ENCODE measurements around the gene RAE1. TPM values are rescaled to one million over a fixed set of nuclear protein-coding genes. Genes with fewer than 3 reads are reported as not detected.
A peak's percentile ranks its signal among the peaks of the same experiment; 100 is the strongest.

RAE1 gene
- total RNA-seq, 1 donor from 2014 or later: 46.5 TPM

- H3K4me3 Mint-ChIP-seq: no peak overlapping the region
- H3K27ac Mint-ChIP-seq: no peak overlapping the region
- DNase-seq (ENCODE audit: extremely low spot score, unreplicated experiment): no peak
- peaks cover 12% of the 10 kb centered on the region for H3K36me3 Mint-ChIP-seq
- H3K27me3 Mint-ChIP-seq: no peaks in the 10 kb centered on the region
- no peaks in the 10 kb centered on the region for H3K9me3 Mint-ChIP-seq
- no peak for TF ChIP-seq CTCF (conservative IDR thresholded peaks at IDR 0.05)
- H3K4me1 Mint-ChIP-seq (ENCODE audit: unreplicated experiment): peaks cover 32% of the 10 kb centered on the region
Observed at GRCh38 chr20:57398231-57398821, 47.3 kb downstream of the RAE1 start.

- H3K4me3 Mint-ChIP-seq: no peak overlapping the region
- no peak for DNase-seq (ENCODE audit: extremely low spot score, unreplicated experiment)
- no peaks in the 10 kb centered on the region for H3K27me3 Mint-ChIP-seq
- H3K4me1 Mint-ChIP-seq (ENCODE audit: unreplicated experiment): peaks cover 25% of the 10 kb centered on the region
- peak overlapping the region; percentile 65 for H3K27ac Mint-ChIP-seq
- TF ChIP-seq CTCF (conservative IDR thresholded peaks at IDR 0.05): no peak
- H3K36me3 Mint-ChIP-seq: peaks cover 12% of the 10 kb centered on the region
- no peaks in the 10 kb centered on the region for H3K9me3 Mint-ChIP-seq
Observed at GRCh38 chr20:57398901-57399535, 48.0 kb downstream of the RAE1 start.

- H3K4me1 Mint-ChIP-seq (ENCODE audit: unreplicated experiment): peaks cover 23% of the 10 kb centered on the region
- no peaks in the 10 kb centered on the region for H3K9me3 Mint-ChIP-seq
- no peak overlapping the region for H3K27ac Mint-ChIP-seq
- peaks cover 12% of the 10 kb centered on the region for H3K36me3 Mint-ChIP-seq
- no peaks in the 10 kb centered on the region for H3K27me3 Mint-ChIP-seq
- H3K4me3 Mint-ChIP-seq: no peak overlapping the region
- no peak for TF ChIP-seq CTCF (conservative IDR thresholded peaks at IDR 0.05)
- no peak for DNase-seq (ENCODE audit: extremely low spot score, unreplicated experiment)
Observed at GRCh38 chr20:57399587-57400155, 48.6 kb downstream of the RAE1 start.

GRCh38 chr20:57400231-57400701, 49.2 kb downstream of the RAE1 start:
- DNase-seq (ENCODE audit: extremely low spot score, unreplicated experiment): no peak
- Mint-ChIP-seq H3K27me3 (no peaks in the 10 kb centered on the region), H3K27ac (no peak overlapping the region), H3K4me1 (ENCODE audit: unreplicated experiment) (peaks cover 23% of the 10 kb centered on the region), H3K36me3 (peaks cover 12% of the 10 kb centered on the region), H3K9me3 (no peaks in the 10 kb centered on the region), H3K4me3 (no peak overlapping the region)
- TF ChIP-seq CTCF (conservative IDR thresholded peaks at IDR 0.05): no peak

GRCh38 chr20:57400821-57401564, 49.9 kb downstream of the RAE1 start:
- no peak overlapping the region for H3K27ac Mint-ChIP-seq
- no peak for TF ChIP-seq CTCF (conservative IDR thresholded peaks at IDR 0.05)
- H3K4me1 Mint-ChIP-seq (ENCODE audit: unreplicated experiment): peaks cover 19% of the 10 kb centered on the region
- no peak overlapping the region for H3K4me3 Mint-ChIP-seq
- no peaks in the 10 kb centered on the region for H3K27me3 Mint-ChIP-seq
- no peaks in the 10 kb centered on the region for H3K9me3 Mint-ChIP-seq
- peaks cover 9% of the 10 kb centered on the region for H3K36me3 Mint-ChIP-seq
- DNase-seq (ENCODE audit: extremely low spot score, unreplicated experiment): no peak

Measured in type B pancreatic cell (in vitro differentiated cells).